H4 (cell line): ENCODE results near the gene CDC16. TPM values are rescaled to one million over a fixed set of nuclear protein-coding genes. Genes with fewer than 3 reads are reported as not detected.
"Not testable (repeated sequence)": the region's sequence is repeated elsewhere in the genome, so short reads cannot be mapped to it uniquely, and the experiment has no call there.

ENCODE experiments used
- DNase-seq: peaks from one replicate; pipeline ENCODE4 v3.0.0-alpha.2; 2015; ENCODE audit warnings: low spot score
- total RNA-seq: library from RNA; depleted of rRNA; stranded (reverse); fragments of >200 nt; shearing (Covaris generic); gene quantifications from 2 replicates; pipeline ENCODE4 v1.2.3, GENCODE V29; 2014

The CDC16 gene
- total RNA-seq, 1 experiment from 2014 or later: 17.0 TPM

- not testable (repeated sequence) for DNase-seq
Observed at GRCh38 chr13:114264313-114264712, 29.6 kb downstream of the CDC16 start.

GRCh38 chr13:114264886-114265611 is 30.4 kb downstream of the CDC16 start:
- DNase-seq: no peak

- DNase-seq: no peak
Observed at GRCh38 chr13:114266241-114266640, 31.5 kb downstream of the CDC16 start.

GRCh38 chr13:114268344-114269280 is 33.9 kb downstream of the CDC16 start:
- DNase-seq: no peak

GRCh38 chr13:114269281-114269770 is 34.6 kb downstream of the CDC16 start:
- no peak for DNase-seq

- no peak for DNase-seq
Observed at GRCh38 chr13:114272977-114273376, 38.3 kb downstream of the CDC16 start.

GRCh38 chr13:114275304-114275703 is 40.6 kb downstream of the CDC16 start:
- no peak for DNase-seq

GRCh38 chr13:114279146-114279545 is 44.4 kb downstream of the CDC16 start:
- DNase-seq: no peak

GRCh38 chr13:114279758-114280355 is 45.2 kb downstream of the CDC16 start:
- DNase-seq: no peak

GRCh38 chr13:114281351-114282040 is 46.8 kb downstream of the CDC16 start, which contains the start of gene UPF3A:
Gene UPF3A, plus strand, starts transcription at chr13:114281601. Its CDS starts 39 bp downstream, at chr13:114281640.
- DNase-seq: peak; percentile 81

GRCh38 chr13:114282041-114282670 is 47.5 kb downstream of the CDC16 start:
- no peak for DNase-seq

GRCh38 chr13:114283576-114283975 is 48.9 kb downstream of the CDC16 start:
- DNase-seq: no peak

- DNase-seq: no peak
Observed at GRCh38 chr13:114284680-114285079, 50.0 kb downstream of the CDC16 start.

- no peak for DNase-seq
Observed at GRCh38 chr13:114285166-114285808, 50.6 kb downstream of the CDC16 start.

GRCh38 chr13:114286808-114287207 is 52.1 kb downstream of the CDC16 start:
- no peak for DNase-seq

GRCh38 chr13:114288157-114288591 is 53.5 kb downstream of the CDC16 start:
- no peak for DNase-seq

- DNase-seq: no peak
Observed at GRCh38 chr13:114296448-114296847, 61.8 kb downstream of the CDC16 start.

- DNase-seq: no peak
Observed at GRCh38 chr13:114296902-114297301, 62.2 kb downstream of the CDC16 start.

- no peak for DNase-seq
Observed at GRCh38 chr13:114298866-114299265, 64.2 kb downstream of the CDC16 start.

- no peak for DNase-seq
Observed at GRCh38 chr13:114299604-114300305, 65.1 kb downstream of the CDC16 start.
